ENCODE results near the gene LLPH. TPM values are rescaled to one million over a fixed set of nuclear protein-coding genes. Genes with fewer than 3 reads are reported as not detected.
A peak's percentile ranks its signal among the peaks of the same experiment; 100 is the strongest.
"Not testable (repeated sequence)": the region's sequence is repeated elsewhere in the genome, so short reads cannot be mapped to it uniquely, and the experiment has no call there.

The LLPH gene
- total RNA-seq: 21.4 TPM

GRCh38 chr12:66130267-66131066, at the start of gene LLPH:
TSS of gene LLPH (minus strand) at chr12:66130750. CDS start at chr12:66129106, 1,644 bp downstream.
- intact Hi-C loops (cut with DNase I): no loop called here
- DNase-seq (ENCODE audit: low spot score) (peak; percentile 93), ATAC-seq (peak; percentile 98)

- no peak for ATAC-seq
- intact Hi-C loops (cut with DNase I): no loop called here
- DNase-seq (ENCODE audit: low spot score): no peak
Observed at GRCh38 chr12:66176105-66176900, 45.8 kb upstream of the LLPH start.

GRCh38 chr12:66174391-66175325, 44.1 kb upstream of the LLPH start:
- intact Hi-C loops (cut with DNase I); ATAC-seq; DNase-seq (ENCODE audit: low spot score): not testable (repeated sequence)

GRCh38 chr12:66170606-66171005, 40.1 kb upstream of the LLPH start:
- ATAC-seq (no peak), DNase-seq (ENCODE audit: low spot score) (no peak)
- intact Hi-C loops (cut with DNase I): no loop called here

- intact Hi-C loops (cut with DNase I): no loop called here
- peak; percentile 98 for ATAC-seq
- DNase-seq (ENCODE audit: low spot score): peak; percentile 93
Observed at GRCh38 chr12:66169221-66170170, 38.9 kb upstream of the LLPH start, which contains the start of gene TMBIM4. TSS of gene TMBIM4 (minus strand) at chr12:66169996. CDS start at chr12:66169951, 45 bp downstream.

- ATAC-seq: no peak
- intact Hi-C loops (cut with DNase I): no loop called here
- no peak for DNase-seq (ENCODE audit: low spot score)
Observed at GRCh38 chr12:66168410-66168809, 37.9 kb upstream of the LLPH start.

- no peak for ATAC-seq
- no peak for DNase-seq (ENCODE audit: low spot score)
- intact Hi-C loops (cut with DNase I): no loop called here
Observed at GRCh38 chr12:66166561-66166960, 36.0 kb upstream of the LLPH start.

- intact Hi-C loops (cut with DNase I): no loop called here
- DNase-seq (ENCODE audit: low spot score) (no peak), ATAC-seq (no peak)
Observed at GRCh38 chr12:66165141-66165540, 34.6 kb upstream of the LLPH start.

- DNase-seq (ENCODE audit: low spot score) (no peak), ATAC-seq (no peak)
- intact Hi-C loops (cut with DNase I): no loop called here
Observed at GRCh38 chr12:66164349-66164821, 33.8 kb upstream of the LLPH start.

- DNase-seq (ENCODE audit: low spot score) (no peak), ATAC-seq (no peak)
- intact Hi-C loops (cut with DNase I): no loop called here
Observed at GRCh38 chr12:66163289-66163688, 32.7 kb upstream of the LLPH start.

GRCh38 chr12:66162701-66163100, 32.2 kb upstream of the LLPH start:
- DNase-seq (ENCODE audit: low spot score) (no peak), ATAC-seq (no peak)
- intact Hi-C loops (cut with DNase I): no loop called here

- ATAC-seq (no peak), DNase-seq (ENCODE audit: low spot score) (no peak)
- intact Hi-C loops (cut with DNase I): no loop called here
Observed at GRCh38 chr12:66160704-66161103, 30.2 kb upstream of the LLPH start.

- DNase-seq (ENCODE audit: low spot score) (no peak), ATAC-seq (no peak)
- intact Hi-C loops (cut with DNase I): no loop called here
Observed at GRCh38 chr12:66159123-66159522, 28.6 kb upstream of the LLPH start.

- no peak for ATAC-seq
- intact Hi-C loops (cut with DNase I): no loop called here
Observed at GRCh38 chr12:66156654-66157053, 26.1 kb upstream of the LLPH start.

GRCh38 chr12:66154776-66155175, 24.2 kb upstream of the LLPH start:
- intact Hi-C loops (cut with DNase I): no loop called here
- ATAC-seq: no peak

More at GRCh38 chr12:66156654-66157053, 26.1 kb upstream of the LLPH start:
- DNase-seq (ENCODE audit: low spot score): no peak

GRCh38 chr12:66152732-66153131, 22.2 kb upstream of the LLPH start:
- DNase-seq (ENCODE audit: low spot score) (no peak), ATAC-seq (peak; percentile 42)
- intact Hi-C loops (cut with DNase I): no loop called here

More at GRCh38 chr12:66154776-66155175, 24.2 kb upstream of the LLPH start:
- DNase-seq (ENCODE audit: low spot score): no peak

- intact Hi-C loops (cut with DNase I): no loop called here
- DNase-seq (ENCODE audit: low spot score): no peak
- ATAC-seq: no peak
Observed at GRCh38 chr12:66149702-66150398, 19.3 kb upstream of the LLPH start.

Measured in sciatic nerve (tissue), 2 donors.